NK-92 treated with Interleukin-12 subunit alpha and Interleukin-12 subunit beta, amount 100 ng/mL, for 24 hours (cell line): ENCODE results near the gene ELAVL3.
"Not testable (repeated sequence)": the region's sequence is repeated elsewhere in the genome, so short reads cannot be mapped to it uniquely, and the experiment has no call there.

Source experiments
- DNase-seq: peaks from one replicate; lab custom pipeline; 2025; lab: John Stamatoyannopoulos, UW

Gene ELAVL3

GRCh38 chr19:11486661-11487503, 6.0 kb upstream of the ELAVL3 start:
- DNase-seq: no peak

GRCh38 chr19:11485245-11485837, 4.5 kb upstream of the ELAVL3 start:
- no peak for DNase-seq

- no peak for DNase-seq
These were observed 2.7 kb upstream of the ELAVL3 start for GRCh38 chr19:11483366-11484111.

- DNase-seq: peak; percentile 78
These were observed 1.7 kb upstream of the ELAVL3 start for GRCh38 chr19:11482384-11483050.

- DNase-seq: no peak
These were observed 913 bp upstream of the ELAVL3 start for GRCh38 chr19:11481534-11482383.

GRCh38 chr19:11479898-11480714, 740 bp downstream of the ELAVL3 start:
- no peak for DNase-seq

GRCh38 chr19:11479090-11479897, 1.6 kb downstream of the ELAVL3 start:
- no peak for DNase-seq

GRCh38 chr19:11478167-11479089, 2.4 kb downstream of the ELAVL3 start:
- DNase-seq: no peak

- no peak for DNase-seq
These were observed 5.0 kb downstream of the ELAVL3 start for GRCh38 chr19:11475861-11476260.

GRCh38 chr19:11475343-11475742, 5.5 kb downstream of the ELAVL3 start:
- DNase-seq: not testable (repeated sequence)

- DNase-seq: no peak
These were observed 7.1 kb downstream of the ELAVL3 start for GRCh38 chr19:11473725-11474124.

GRCh38 chr19:11468266-11468845, 12.5 kb downstream of the ELAVL3 start:
- DNase-seq: not testable (repeated sequence)

GRCh38 chr19:11465600-11465999, 15.2 kb downstream of the ELAVL3 start:
- no peak for DNase-seq

- no peak for DNase-seq
These were observed 16.2 kb downstream of the ELAVL3 start for GRCh38 chr19:11464333-11465265.

- DNase-seq: no peak
These were observed 17.5 kb downstream of the ELAVL3 start for GRCh38 chr19:11463391-11463790.

- DNase-seq: no peak
These were observed 19.4 kb downstream of the ELAVL3 start for GRCh38 chr19:11461453-11461852.

- DNase-seq: no peak
These were observed 20.6 kb downstream of the ELAVL3 start for GRCh38 chr19:11460207-11460606.
